ENCODE results near the gene NAT9. TPM values are rescaled to one million over a fixed set of nuclear protein-coding genes. Genes with fewer than 3 reads are reported as not detected.

Gene NAT9
- total RNA-seq, 2 experiments from 2014 or later: 44.4 to 49.6 TPM

GRCh38 chr17:74728702-74729075 is 47.5 kb downstream of the NAT9 start:
- POLR2A ChIA-PET: no interaction called here
- CTCF ChIA-PET: no interaction called here

- ChIA-PET POLR2A (no interaction called here), CTCF (no interaction called here)
These were observed 48.0 kb downstream of the NAT9 start for GRCh38 chr17:74728033-74728701.

GRCh38 chr17:74725111-74725510 is 51.0 kb downstream of the NAT9 start:
- CTCF ChIA-PET: interaction anchor here (0.8 to 1.3 kb wide), 3 partner anchors 13 to 68 kb away, joined by 3 to 9 read pairs (median 6); no protein-coding TSS in a partner anchor
- POLR2A ChIA-PET: no interaction called here

GRCh38 chr17:74723891-74724290 is 52.3 kb downstream of the NAT9 start:
- ChIA-PET POLR2A (no interaction called here), CTCF (interaction anchor here (0.7 kb wide), 1 partner anchor 357 kb away, joined by 3 read pairs; no protein-coding TSS in a partner anchor)

GRCh38 chr17:74722782-74723181 is 53.4 kb downstream of the NAT9 start:
- POLR2A ChIA-PET: no interaction called here
- CTCF ChIA-PET: interaction anchor here (0.7 to 0.9 kb wide), 2 partner anchors 66 to 177 kb away, joined by 3 read pairs; no protein-coding TSS in a partner anchor

Other genes starting within 250 kb of the NAT9 start
- not detected for gene CD300LB, start 244.9 kb downstream of the NAT9 start, total RNA-seq
- not detected for gene CD300C, start 230.2 kb downstream of the NAT9 start, total RNA-seq
- gene CD300H, start 208.8 kb downstream of the NAT9 start, total RNA-seq: not detected
- not detected for gene CD300LD, start 184.1 kb downstream of the NAT9 start, total RNA-seq
- not detected for gene CD300E, start 152.6 kb downstream of the NAT9 start, total RNA-seq
- not detected for gene CD300LF, start 63.4 kb downstream of the NAT9 start, total RNA-seq
- 1 to 10 TPM; 1.3 to 1.4 TPM for gene RAB37, start 39.1 kb downstream of the NAT9 start, total RNA-seq
- 100 to 1,000 TPM; 135 to 143 TPM for gene NHERF1, start 27.7 kb downstream of the NAT9 start, total RNA-seq
- gene GRIN2C, start 83.5 kb upstream of the NAT9 start, total RNA-seq: not detected
- gene FDXR, start 96.6 kb upstream of the NAT9 start, total RNA-seq: 10 to 100 TPM; 21.0 to 22.5 TPM
- gene FADS6, start 117.3 kb upstream of the NAT9 start, total RNA-seq: not detected
- not detected for gene USH1G, start 146.9 kb upstream of the NAT9 start, total RNA-seq
- gene OTOP2, start 147.9 kb upstream of the NAT9 start, total RNA-seq: not detected
- gene OTOP3, start 159.6 kb upstream of the NAT9 start, total RNA-seq: not detected
- 1 to 10 TPM in 1 of 2 experiments, under 1 TPM in 1; 0.89 to 1.9 TPM for gene HID1, start 196.4 kb upstream of the NAT9 start, total RNA-seq
- gene CDR2L, start 211.3 kb upstream of the NAT9 start, total RNA-seq: 1 to 10 TPM; 1.8 to 2.0 TPM
- 10 to 100 TPM; 65.5 to 66.5 TPM for gene MRPL58, start 236.3 kb upstream of the NAT9 start, total RNA-seq